CD4-positive, alpha-beta T cell treated with Interleukin-6 for 4 hours (primary cell): ENCODE data around the gene EBP.
"Not testable (repeated sequence)": the region's sequence is repeated elsewhere in the genome, so short reads cannot be mapped to it uniquely, and the experiment has no call there.

ENCODE experiments used
- DNase-seq: peaks from one replicate; pipeline ENCODE4 v3.0.0-alpha.2; 2020; ENCODE audit warnings: mixed read lengths

Gene EBP

GRCh38 chrX:48531358-48531959 lies 9.9 kb downstream of the EBP start:
- DNase-seq: peak; percentile 13

- DNase-seq: no peak
These were observed 10.6 kb downstream of the EBP start for GRCh38 chrX:48532161-48532560.

- no peak for DNase-seq
These were observed 11.6 kb downstream of the EBP start for GRCh38 chrX:48533165-48533564.

- no peak for DNase-seq
These were observed 17.2 kb downstream of the EBP start for GRCh38 chrX:48538641-48539344.

- DNase-seq: peak; percentile 98
These were observed 17.9 kb downstream of the EBP start, which contains the start of gene TBC1D25 for GRCh38 chrX:48539345-48540027. Gene TBC1D25, plus strand, starts transcription at chrX:48539714. Its CDS starts 84 bp downstream, at chrX:48539798.

- no peak for DNase-seq
These were observed 18.4 kb downstream of the EBP start for GRCh38 chrX:48540028-48540375.

- no peak for DNase-seq
These were observed 18.9 kb downstream of the EBP start for GRCh38 chrX:48540480-48540879.

GRCh38 chrX:48541140-48541814 lies 19.7 kb downstream of the EBP start:
- no peak for DNase-seq

GRCh38 chrX:48548871-48549270 lies 27.3 kb downstream of the EBP start:
- no peak for DNase-seq

GRCh38 chrX:48555731-48556325 lies 34.2 kb downstream of the EBP start:
- DNase-seq: not testable (repeated sequence)

- no peak for DNase-seq
These were observed 36.7 kb downstream of the EBP start for GRCh38 chrX:48558271-48558670.

GRCh38 chrX:48559636-48560035 lies 38.0 kb downstream of the EBP start:
- DNase-seq: no peak

- DNase-seq: no peak
These were observed 38.4 kb downstream of the EBP start for GRCh38 chrX:48560056-48560455.

GRCh38 chrX:48560681-48561080 lies 39.1 kb downstream of the EBP start:
- no peak for DNase-seq

- no peak for DNase-seq
These were observed 48.4 kb downstream of the EBP start for GRCh38 chrX:48569958-48570357.

- peak; percentile 20 for DNase-seq
These were observed 52.2 kb downstream of the EBP start for GRCh38 chrX:48573690-48574269.

GRCh38 chrX:48574270-48575266 lies 53.0 kb downstream of the EBP start, which contains the start of gene RBM3:
Gene RBM3, plus strand, starts transcription at chrX:48574484. Its CDS starts 697 bp downstream, at chrX:48575181.
- peak; percentile 93 for DNase-seq

GRCh38 chrX:48575642-48576041 lies 54.0 kb downstream of the EBP start:
- no peak for DNase-seq

- DNase-seq: no peak
These were observed 54.5 kb downstream of the EBP start for GRCh38 chrX:48576108-48576507.
